Adrenal gland (tissue), 12 donors: Measurements from ENCODE around the gene EDEM3. TPM values are rescaled to one million over a fixed set of nuclear protein-coding genes. Genes with fewer than 3 reads are reported as not detected.
A peak's percentile ranks its signal among the peaks of the same experiment; 100 is the strongest.

ENCODE experiments used
- DNase-seq, 7 donors: peaks; one replicate each; pipeline ENCODE4 v3.0.0-alpha.2; 2019 to 2020
- H3K27ac ChIP-seq, 5 donors: fragments of 200-600 bp; sonication (generic) in 4 of 5; 1 replicate in 3 of 5; 2 replicates in 2 of 5; pipeline versions ENCODE4 v1.5.1 to v1.8.0; 2016 to 2020; ENCODE audit warnings: mild to moderate bottlenecking in 1 of 5
- H3K27me3 ChIP-seq: fragments of 200-600 bp; 2 replicates; pipeline ENCODE4 v1.8.0; 2021
- H3K36me3 ChIP-seq, 2 donors: fragments of 200-600 bp; replicated peaks in 1 of 2; 1 replicate in 1 of 2; 2 replicates in 1 of 2; pipeline versions ENCODE4 v1.5.1 to v1.8.0; 2018 to 2022
- H3K4me1 ChIP-seq, 2 donors: fragments of 200-600 bp; replicated peaks in 1 of 2; 1 replicate in 1 of 2; 2 replicates in 1 of 2; pipeline versions ENCODE4 v1.5.1 to v1.8.0; 2018 to 2021
- H3K4me3 ChIP-seq, 4 donors: fragments of 200-600 bp; sonication (generic) in 3 of 4; one replicate each; pipeline ENCODE4 v1.5.1; 2016 to 2018
- H3K9me3 ChIP-seq, 3 donors: fragments of 200-600 bp; sonication (generic) in 1 of 3; replicated peaks in 1 of 3; 1 replicate in 2 of 3; 2 replicates in 1 of 3; pipeline versions ENCODE4 v1.5.1 to v1.8.0; 2016 to 2021
- POLR2A ChIP-seq, 2 donors: fragments of 450-650 bp; IDR thresholded peaks; one replicate each; pipeline ENCODE4 v1.6.1; 2017; ENCODE audit warnings: antibody characterized with exemption in 2 of 2, mild to moderate bottlenecking in 2 of 2, moderate library complexity in 1 of 2
- WGBS, 4 donors: extraction: QIAGEN DNeasy Blood & Tissue Kit in 2 of 4; methylation state at CpG; one replicate each; pipeline versions ENCODE4 v1.1.5 to v1.1.7; 2013 to 2017; 5-methylcytosine and 5-hydroxymethylcytosine counted together
- intact Hi-C, 2 donors: fragments of 100-400 bp; cut with DNase I; formaldehyde crosslinking; loops; one replicate each; pipeline versions ENCODE4 v1.14.1 to v1.15.0; 2022 to 2023
- polyA plus RNA-seq, 3 donors: library from polyadenylated mRNA; stranded (reverse); fragments of 200-250 nt in 2 of 3; fragments of 350-450 nt in 1 of 3; fragmentation: Illumina TruSeq in 1 of 3; extraction: RNeasy Lipid Tissue Mini Kit (QIAGEN cat#74804) in 1 of 3; gene quantifications; one replicate each; pipeline ENCODE4 v1.2.3, GENCODE V29; 2013 to 2014
- total RNA-seq, 9 donors: library from RNA; depleted of rRNA in 4 of 9; stranded (reverse); fragments of >200 nt in 4 of 9; fragments of 120-200 nt in 1 of 9; fragmentation: NEBNext Ultra II Directional in 1 of 9; extraction: Animal tissue kit (Norgen Biotek cat#: 25700) in 1 of 9; gene quantifications; one replicate each; pipeline versions ENCODE4 v1.1.0 to v1.2.4, GENCODE V29; 2013 to 2023
- TF ChIP-seq, protein P1 (sequence below), 6 experiments: fragments of 450-650 bp in 4 of 6; fragments of 200-600 bp in 2 of 6; sonication (generic) in 1 of 6; IDR thresholded peaks; 1 replicate in 5 of 6; 2 replicates in 1 of 6; pipeline versions ENCODE4 v1.5.1 to v1.8.0; 2016 to 2021; ENCODE audit warnings: antibody characterized with exemption in 6 of 6, mild to moderate bottlenecking in 2 of 6, moderate library complexity in 1 of 6
- donor health status: healthy with polysubstance abuse.
- donor health status: Bipolar disorder and iron deficiency.
- donor health status: DM: yes; HTN: yes; CAD: no.
- donor health status: DM: no; HTN: no; CAD: no.
- donor health status: DM: no; HTN: no; CAD: no.
- donor health status: DM: yes; HTN: yes; CAD: no.

The EDEM3 gene
- total and polyA plus RNA-seq, 12 donors = 6.5 to 61.2 (median 33.4) TPM

DNA sequence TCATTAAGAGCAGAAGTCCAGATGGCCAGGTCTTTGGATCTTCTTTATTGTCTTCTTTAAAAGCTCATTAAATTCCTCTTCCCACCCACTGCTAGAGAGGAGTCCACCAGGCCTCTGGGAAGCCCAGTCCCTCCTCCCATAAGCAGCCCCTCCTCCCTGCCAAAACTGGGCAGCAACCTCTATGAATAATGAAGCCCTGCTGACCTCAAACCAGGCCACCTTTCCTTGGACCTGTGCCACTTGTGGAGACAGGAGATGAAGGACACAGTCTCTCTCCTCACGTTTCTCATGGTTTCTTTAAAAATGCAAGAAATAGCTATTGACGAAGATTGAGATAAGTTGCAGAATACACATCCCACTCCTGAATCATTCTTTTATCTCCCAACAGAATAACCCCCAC, 112.8 kb downstream of the EDEM3 start:
- peaks cover 13 to 15% of the 10 kb centered on the region in 2 donors for H3K4me1 ChIP-seq
- H3K9me3 ChIP-seq = no peaks in the 10 kb centered on the region
- intact Hi-C loops = no loop called here
- no peaks in the 10 kb centered on the region for H3K36me3 ChIP-seq
- H3K27me3 ChIP-seq = no peaks in the 10 kb centered on the region
- H3K4me3 ChIP-seq = no peak overlapping the region
- no peak for TF ChIP-seq POLR2A (IDR thresholded peaks at IDR 0.05)
- TF ChIP-seq, protein P1, sequence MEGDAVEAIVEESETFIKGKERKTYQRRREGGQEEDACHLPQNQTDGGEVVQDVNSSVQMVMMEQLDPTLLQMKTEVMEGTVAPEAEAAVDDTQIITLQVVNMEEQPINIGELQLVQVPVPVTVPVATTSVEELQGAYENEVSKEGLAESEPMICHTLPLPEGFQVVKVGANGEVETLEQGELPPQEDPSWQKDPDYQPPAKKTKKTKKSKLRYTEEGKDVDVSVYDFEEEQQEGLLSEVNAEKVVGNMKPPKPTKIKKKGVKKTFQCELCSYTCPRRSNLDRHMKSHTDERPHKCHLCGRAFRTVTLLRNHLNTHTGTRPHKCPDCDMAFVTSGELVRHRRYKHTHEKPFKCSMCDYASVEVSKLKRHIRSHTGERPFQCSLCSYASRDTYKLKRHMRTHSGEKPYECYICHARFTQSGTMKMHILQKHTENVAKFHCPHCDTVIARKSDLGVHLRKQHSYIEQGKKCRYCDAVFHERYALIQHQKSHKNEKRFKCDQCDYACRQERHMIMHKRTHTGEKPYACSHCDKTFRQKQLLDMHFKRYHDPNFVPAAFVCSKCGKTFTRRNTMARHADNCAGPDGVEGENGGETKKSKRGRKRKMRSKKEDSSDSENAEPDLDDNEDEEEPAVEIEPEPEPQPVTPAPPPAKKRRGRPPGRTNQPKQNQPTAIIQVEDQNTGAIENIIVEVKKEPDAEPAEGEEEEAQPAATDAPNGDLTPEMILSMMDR (IDR thresholded peaks at IDR 0.05) = no peak
- H3K27ac ChIP-seq = no peak overlapping the region
- WGBS, 4 donors = 37 to 57% (median 51%) methylated on average over 2 of the region's 2 CpGs
- DNase-seq = peak; percentile 50 to 73 (median 61)

DNA sequence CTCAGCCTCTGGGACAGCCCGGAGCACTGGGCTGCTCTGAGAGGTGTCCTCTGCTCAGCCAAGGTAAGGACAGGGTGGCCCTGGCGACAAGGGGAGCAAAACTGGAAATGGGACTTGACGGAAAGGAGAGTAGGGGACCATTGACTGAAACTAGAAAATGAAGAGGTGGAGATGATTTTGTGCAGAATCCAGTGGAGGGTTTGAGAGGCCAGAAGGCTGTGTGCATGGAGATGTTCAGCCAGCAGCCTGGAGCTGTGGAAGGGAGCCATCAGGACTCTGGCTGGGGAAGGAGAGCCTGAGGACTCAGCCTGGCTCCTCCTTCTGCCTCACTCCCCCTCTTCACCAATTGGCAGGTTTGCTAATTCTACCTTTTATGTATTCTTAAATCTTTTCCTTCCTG, 114.2 kb downstream of the EDEM3 start:
- no peak for TF ChIP-seq POLR2A (IDR thresholded peaks at IDR 0.05)
- TF ChIP-seq, protein P1 (IDR thresholded peaks at IDR 0.05) = no peak
- WGBS, 4 donors = 87 to 99% (median 93%) methylated on average over 3 of the region's 3 CpGs
- peak in 1 of 7 donors; percentile 9 for DNase-seq
- H3K27ac ChIP-seq = no peak overlapping the region
- H3K36me3 ChIP-seq = no peaks in the 10 kb centered on the region
- no peak overlapping the region for H3K4me3 ChIP-seq
- intact Hi-C loops = no loop called here
- no peaks in the 10 kb centered on the region for H3K27me3 ChIP-seq
- H3K4me1 ChIP-seq = peaks cover 12 to 13% of the 10 kb centered on the region in 2 donors
- H3K9me3 ChIP-seq = no peaks in the 10 kb centered on the region

Other genes starting within 250 kb of the EDEM3 start
- gene NIBAN1, start 219.7 kb upstream of the EDEM3 start, total RNA-seq = 10 to 100 TPM in 6 of 9 donors, 1 to 10 TPM in 3; 2.3 to 30.6 (median 19.7) TPM
- 1 to 10 TPM; 3.8 to 7.2 (median 5.8) TPM for gene NIBAN1, start 219.7 kb upstream of the EDEM3 start, polyA plus RNA-seq